AG08395 (cell line): ENCODE measurements around the gene C1orf122.

Experiments used
- DNase-seq: peaks from one replicate; pipeline ENCODE4 v3.0.0; 2012; ENCODE audit warnings: mixed read lengths, low spot score

C1orf122 gene

GRCh38 chr1:37845049-37845646 is 37.6 kb downstream of the C1orf122 start:
- no peak for DNase-seq

- no peak for DNase-seq
Measured at GRCh38 chr1:37845786-37846185, 38.2 kb downstream of the C1orf122 start.

- no peak for DNase-seq
Measured at GRCh38 chr1:37846647-37847339, 39.2 kb downstream of the C1orf122 start.

- DNase-seq: no peak
Measured at GRCh38 chr1:37849480-37849879, 41.9 kb downstream of the C1orf122 start.

GRCh38 chr1:37850352-37850955 is 42.9 kb downstream of the C1orf122 start:
- no peak for DNase-seq

- no peak for DNase-seq
Measured at GRCh38 chr1:37851262-37851661, 43.7 kb downstream of the C1orf122 start.

- DNase-seq: peak; percentile 12
Measured at GRCh38 chr1:37851782-37852210, 44.2 kb downstream of the C1orf122 start.

- no peak for DNase-seq
Measured at GRCh38 chr1:37853157-37853556, 45.6 kb downstream of the C1orf122 start.

- DNase-seq: no peak
Measured at GRCh38 chr1:37854406-37854805, 46.8 kb downstream of the C1orf122 start.
